GM19372 (cell line): ENCODE data around the gene SEC24D.
"Not testable (repeated sequence)": the region's sequence is repeated elsewhere in the genome, so short reads cannot be mapped to it uniquely, and the experiment has no call there.

Source experiments
- ATAC-seq: cut with Tn5 transposase; IDR thresholded peaks from one replicate; pipeline ENCODE4 v1.9.1; 2021; ENCODE audit warnings: mild to moderate bottlenecking, low read depth, moderate library complexity; ENCODE audit not compliant: unreplicated experiment

Gene SEC24D

DNA sequence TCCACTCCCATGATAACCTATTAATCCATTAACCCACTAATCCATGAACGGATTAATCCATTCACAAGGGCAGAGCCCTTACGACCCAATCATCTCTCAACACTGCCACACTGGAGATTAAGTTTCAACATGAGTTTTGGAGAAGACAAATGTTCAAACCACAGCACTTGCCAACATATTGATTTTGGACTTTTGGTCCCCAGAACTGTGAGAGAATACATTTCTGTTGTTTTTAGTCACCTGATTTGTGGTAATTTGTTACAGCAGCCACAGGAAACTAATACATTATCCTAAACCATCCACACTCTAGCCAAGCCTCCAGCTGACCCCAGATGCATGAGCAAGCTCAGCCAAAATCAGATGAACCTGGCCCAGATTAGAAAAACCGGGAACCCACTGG lies 22.4 kb downstream of the SEC24D start:
- no peak for ATAC-seq

DNA sequence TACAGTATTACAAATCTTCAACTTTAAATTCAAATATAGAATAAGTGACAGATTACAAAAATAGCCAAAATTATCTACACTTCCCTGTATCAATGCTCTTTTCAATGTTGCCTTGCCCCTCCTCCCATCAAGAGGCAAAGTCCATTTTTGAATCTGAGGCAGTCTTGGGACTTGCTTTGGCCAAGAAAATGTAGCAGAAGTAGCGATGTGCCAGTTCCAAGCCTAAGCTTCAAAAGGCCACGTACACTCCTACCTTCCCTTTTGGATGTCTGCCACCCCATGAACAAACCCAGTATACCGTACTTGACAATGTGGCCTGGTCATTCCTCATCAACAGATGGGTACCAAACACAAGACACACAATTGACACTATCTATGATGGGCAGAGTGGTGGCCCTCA lies 24.1 kb downstream of the SEC24D start:
- ATAC-seq, result no peak

DNA sequence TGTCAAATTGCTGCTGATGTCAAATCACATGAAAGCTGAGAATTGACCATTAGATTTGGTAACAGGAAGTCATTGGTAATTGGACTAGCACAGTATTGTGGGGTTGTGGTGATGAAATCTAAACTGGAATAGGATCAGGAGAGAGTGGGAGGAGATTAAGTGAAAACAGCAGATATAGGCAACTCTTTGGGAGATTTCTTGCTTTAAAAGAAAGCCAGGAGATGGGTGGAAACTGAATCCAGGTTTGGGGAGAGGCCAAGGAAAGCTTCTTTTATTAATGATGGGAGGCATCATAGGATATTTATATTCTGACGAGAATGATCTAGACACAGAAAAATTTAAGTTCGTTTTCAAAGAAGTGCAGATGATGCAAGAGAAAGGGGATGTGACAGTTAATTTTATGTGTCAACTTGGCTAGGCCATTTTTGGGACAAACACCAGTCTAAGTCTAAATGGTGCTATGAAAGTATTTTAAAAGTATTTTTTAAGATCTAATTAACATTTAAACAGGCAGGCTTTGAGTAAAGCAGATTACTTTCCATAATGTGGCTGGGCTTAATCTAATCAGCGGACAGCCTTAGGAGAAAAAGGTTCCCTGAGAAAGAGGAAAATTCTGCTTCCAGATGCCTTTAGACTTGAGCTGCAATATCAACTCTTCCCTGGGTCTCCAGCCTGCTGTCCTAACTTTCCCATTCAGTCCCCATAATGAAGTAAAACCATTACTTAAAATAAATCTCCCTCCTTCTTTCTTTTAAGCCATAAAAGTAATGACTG lies 24.7 kb downstream of the SEC24D start:
- ATAC-seq, result no peak

- no peak for ATAC-seq
These were observed 28.3 kb downstream of the SEC24D start for GRCh38 chr4:118807659-118808058.

GRCh38 chr4:118803253-118803652 lies 32.7 kb downstream of the SEC24D start:
- ATAC-seq, result no peak

- no peak for ATAC-seq
These were observed 33.9 kb downstream of the SEC24D start for GRCh38 chr4:118801895-118802575.

GRCh38 chr4:118799231-118799942 lies 36.5 kb downstream of the SEC24D start:
- no peak for ATAC-seq

- ATAC-seq, result no peak
These were observed 37.3 kb downstream of the SEC24D start for GRCh38 chr4:118798658-118799057.

- ATAC-seq, result no peak
These were observed 38.3 kb downstream of the SEC24D start for GRCh38 chr4:118797558-118798142.

DNA sequence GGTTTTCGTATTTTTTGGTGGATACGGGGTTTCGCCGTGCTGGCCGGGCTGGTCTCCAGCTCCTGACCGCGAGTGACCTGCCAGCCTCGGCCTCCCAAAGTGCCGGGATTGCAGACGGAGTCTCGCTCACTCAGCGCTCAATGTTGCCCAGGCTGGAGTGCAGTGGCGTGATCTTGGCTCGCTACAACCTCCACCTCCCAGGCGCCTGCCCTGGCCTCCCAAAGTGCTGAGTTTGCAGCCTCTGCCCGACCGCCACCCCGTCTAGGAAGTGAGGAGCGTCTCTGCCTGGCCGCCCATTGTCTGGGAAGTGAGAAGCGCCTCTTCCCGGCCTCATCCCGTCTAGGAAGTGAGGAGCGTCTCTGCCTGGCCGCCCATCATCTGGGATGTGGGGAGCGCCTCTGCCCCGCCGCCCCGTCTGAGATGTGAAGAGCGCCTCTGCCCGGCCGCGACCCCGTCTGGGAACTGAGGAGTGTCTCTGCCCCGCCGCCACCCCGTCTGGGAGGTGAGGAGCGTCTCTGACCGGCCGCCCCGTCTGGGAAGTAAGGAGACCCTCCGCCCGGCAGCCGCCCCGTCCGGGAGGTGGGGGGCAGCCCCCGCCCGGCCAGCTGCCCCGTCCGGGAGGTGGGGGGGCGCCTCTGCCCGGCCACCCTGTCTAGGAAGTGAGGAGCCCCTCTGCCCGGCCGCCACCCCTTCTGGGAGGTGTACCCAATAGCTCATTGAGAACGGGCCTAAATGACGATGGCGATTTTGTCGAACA lies 44.1 kb downstream of the SEC24D start:
- not testable (repeated sequence) for ATAC-seq

GRCh38 chr4:118790544-118790943 lies 45.4 kb downstream of the SEC24D start:
- no peak for ATAC-seq

GRCh38 chr4:118788911-118789310 lies 47.0 kb downstream of the SEC24D start:
- ATAC-seq, result no peak

DNA sequence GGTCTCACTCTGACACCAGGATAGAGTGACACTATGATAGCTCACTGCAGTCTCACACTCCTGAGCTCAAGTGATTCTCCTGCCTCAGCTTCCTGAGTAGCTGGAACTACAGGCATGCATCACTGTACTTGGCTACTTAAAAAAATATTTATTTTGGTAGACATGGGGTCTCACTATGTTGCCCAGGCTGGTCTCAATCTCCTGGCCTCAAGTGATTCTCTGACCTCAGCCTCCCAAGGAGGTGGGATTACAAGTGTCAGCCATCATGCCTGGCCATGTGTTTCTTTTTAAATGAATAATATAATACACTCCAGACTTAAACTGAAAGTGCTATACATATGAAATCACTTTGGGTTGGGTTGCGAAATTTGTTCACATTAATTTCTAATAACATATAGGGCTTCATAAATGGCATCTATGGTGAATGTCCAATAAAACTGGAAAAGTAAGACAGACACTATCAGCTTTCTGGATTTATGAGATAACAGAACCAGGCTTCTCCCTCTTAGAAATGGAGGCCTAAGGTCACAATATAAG lies 48.0 kb downstream of the SEC24D start:
- no peak for ATAC-seq

DNA sequence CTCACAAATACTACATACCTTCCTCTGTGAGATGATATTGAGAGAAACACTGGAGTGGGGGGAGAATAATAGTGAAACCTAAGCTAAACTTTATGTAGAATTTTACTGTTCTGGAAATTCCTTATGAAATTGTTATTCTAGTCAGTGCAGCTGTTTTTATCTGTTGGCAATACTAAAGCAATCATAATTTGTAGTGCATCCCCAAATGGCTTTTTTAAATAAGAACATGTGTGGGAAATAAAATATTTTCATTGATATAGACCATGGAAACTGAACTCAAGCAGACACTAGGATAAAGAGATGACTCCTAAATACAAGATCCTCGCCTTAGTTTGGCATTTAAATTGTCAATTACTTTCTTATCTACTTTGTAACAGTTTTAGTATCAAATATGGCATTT lies 51.1 kb downstream of the SEC24D start:
- no peak for ATAC-seq

DNA sequence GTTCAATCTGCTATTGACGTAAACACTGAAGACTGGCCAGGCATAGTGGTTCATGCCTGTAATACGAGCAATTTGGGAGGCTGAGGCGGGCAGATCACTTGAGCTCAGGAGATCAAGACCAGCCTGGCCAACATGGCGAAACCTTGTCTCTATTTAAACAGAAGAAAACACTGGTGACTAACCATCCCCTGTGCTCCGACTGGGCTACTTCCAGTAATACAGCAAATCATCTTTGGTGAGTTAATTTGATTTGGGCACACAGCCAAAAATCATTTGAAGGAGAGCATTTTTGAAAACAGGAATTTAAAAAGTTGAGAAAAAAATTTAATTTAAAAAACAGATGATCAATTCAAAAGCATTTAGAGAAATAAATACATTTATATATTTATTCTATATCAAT lies 52.0 kb downstream of the SEC24D start:
- no peak for ATAC-seq

DNA sequence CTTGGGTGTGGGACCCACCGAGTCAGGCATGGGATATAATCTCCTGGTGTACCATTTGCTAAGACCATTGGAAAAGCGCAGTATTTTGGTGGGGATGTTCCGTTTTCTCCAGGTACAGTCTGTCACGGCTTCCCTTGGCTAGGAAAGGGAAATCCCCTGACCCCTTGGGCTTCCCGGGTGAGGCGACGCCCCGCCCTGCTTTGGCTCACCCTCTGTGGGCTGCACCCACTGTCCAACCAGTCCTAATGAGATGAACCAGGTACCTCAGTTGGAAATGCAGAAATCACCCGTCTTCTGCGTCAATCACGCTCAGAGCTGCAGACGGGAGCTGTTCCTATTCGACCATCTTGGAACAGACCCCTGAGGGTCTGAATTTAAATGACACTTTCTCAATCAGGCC lies 53.0 kb downstream of the SEC24D start:
- ATAC-seq, result not testable (repeated sequence)

DNA sequence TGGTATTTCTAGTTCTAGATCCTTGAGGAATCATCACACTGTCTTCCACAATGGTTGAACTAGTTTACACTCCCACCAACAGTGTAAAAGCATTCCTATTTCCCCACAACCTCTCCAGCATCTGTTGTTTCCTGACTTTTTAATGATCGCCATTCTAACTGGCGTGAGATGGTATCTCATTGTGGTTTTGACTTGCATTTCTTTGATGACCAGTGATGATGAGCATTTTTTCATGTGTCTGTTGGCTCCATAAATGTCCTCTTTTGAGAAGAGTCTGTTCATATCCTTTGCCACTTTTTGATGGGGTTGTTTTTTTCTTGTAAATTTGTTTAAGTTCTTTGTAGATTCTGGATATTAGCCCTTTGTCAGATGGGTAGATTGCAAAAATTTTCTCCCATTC lies 58.3 kb downstream of the SEC24D start:
- ATAC-seq, result not testable (repeated sequence)

DNA sequence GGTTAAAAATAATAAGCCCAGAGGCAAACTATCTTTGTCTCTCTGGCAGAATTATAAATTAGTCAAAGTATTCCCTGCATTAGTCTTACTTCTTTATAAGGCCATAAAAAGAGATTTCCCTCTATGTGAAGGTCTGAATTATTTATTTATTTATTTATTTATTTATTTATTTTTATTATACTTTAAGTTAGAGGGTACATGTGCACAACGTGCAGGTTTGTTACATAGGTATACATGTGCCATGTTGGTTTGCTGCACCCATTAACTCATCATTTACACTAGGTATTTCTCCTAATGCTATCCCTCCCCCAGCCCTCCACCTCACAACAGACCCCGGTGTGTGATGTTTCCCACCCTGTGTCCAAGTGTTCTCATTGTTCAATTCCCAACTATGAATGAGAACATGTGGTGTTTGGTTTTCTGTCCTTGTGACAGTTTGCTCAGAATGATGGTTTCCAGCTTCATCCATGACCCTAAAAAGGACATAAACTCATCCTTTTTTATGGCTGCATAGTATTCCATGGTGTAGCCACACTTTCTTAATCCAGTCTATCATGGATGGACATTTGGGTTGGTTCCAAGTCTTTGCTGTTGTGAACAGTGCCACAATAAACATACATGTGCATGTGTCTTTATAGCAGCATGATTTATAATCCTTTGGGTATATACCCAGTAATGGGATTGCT lies 58.8 kb downstream of the SEC24D start:
- ATAC-seq, result not testable (repeated sequence)

- no peak for ATAC-seq
These were observed 59.6 kb downstream of the SEC24D start for GRCh38 chr4:118776157-118776954.
